Eye (tissue), 1 donor: Measurements from ENCODE around the gene GTF2F1.
A peak's percentile ranks its signal among the peaks of the same experiment; 100 is the strongest.
"Not testable (repeated sequence)": the region's sequence is repeated elsewhere in the genome, so short reads cannot be mapped to it uniquely, and the experiment has no call there.

Experiments used
- DNase-seq: peaks from one replicate; pipeline ENCODE4 v3.0.0-alpha.2; 2015

Gene GTF2F1

GRCh38 chr19:6393074-6393982 is at the start of gene GTF2F1:
TSS of gene GTF2F1 (minus strand) at chr19:6393164. CDS start at chr19:6392995, 169 bp downstream.
- peak; percentile 99 for DNase-seq

GRCh38 chr19:6442087-6442688 is 49.2 kb upstream of the GTF2F1 start:
- DNase-seq: no peak

GRCh38 chr19:6440905-6441304 is 47.9 kb upstream of the GTF2F1 start:
- DNase-seq: no peak

- DNase-seq: no peak
Observed at GRCh38 chr19:6439743-6440142, 46.8 kb upstream of the GTF2F1 start.

- no peak for DNase-seq
Observed at GRCh38 chr19:6433663-6434062, 40.7 kb upstream of the GTF2F1 start, which contains the start of gene SLC25A41. TSS of gene SLC25A41 (minus strand) at chr19:6433763. CDS start at chr19:6433693, 70 bp downstream.

- no peak for DNase-seq
Observed at GRCh38 chr19:6433165-6433564, 40.2 kb upstream of the GTF2F1 start.

GRCh38 chr19:6431891-6432290 is 38.9 kb upstream of the GTF2F1 start:
- DNase-seq: no peak

- no peak for DNase-seq
Observed at GRCh38 chr19:6429419-6430221, 36.7 kb upstream of the GTF2F1 start.

- DNase-seq: not testable (repeated sequence)
Observed at GRCh38 chr19:6428692-6429418, 35.9 kb upstream of the GTF2F1 start.

- no peak for DNase-seq
Observed at GRCh38 chr19:6427131-6427530, 34.2 kb upstream of the GTF2F1 start.

- peak; percentile 20 for DNase-seq
Observed at GRCh38 chr19:6425732-6426620, 33.0 kb upstream of the GTF2F1 start.

- DNase-seq: peak; percentile 100
Observed at GRCh38 chr19:6424939-6425731, 32.2 kb upstream of the GTF2F1 start.

GRCh38 chr19:6424195-6424938 is 31.4 kb upstream of the GTF2F1 start, which contains the start of gene KHSRP:
TSS of gene KHSRP (minus strand) at chr19:6424811. CDS start at chr19:6424701, 110 bp downstream.
- peak; percentile 33 for DNase-seq

GRCh38 chr19:6423499-6424194 is 30.7 kb upstream of the GTF2F1 start:
- peak; percentile 55 for DNase-seq

- no peak for DNase-seq
Observed at GRCh38 chr19:6421075-6422014, 28.4 kb upstream of the GTF2F1 start.

GRCh38 chr19:6418562-6418932 is 25.6 kb upstream of the GTF2F1 start:
- DNase-seq: no peak

GRCh38 chr19:6417713-6418561 is 25.0 kb upstream of the GTF2F1 start:
- DNase-seq: peak; percentile 38
